Effector memory CD4-positive, alpha-beta T cell (primary cell): ENCODE results near the gene FYB2.

Source experiments
- DNase-seq, 3 donors: peaks; one replicate each; pipeline ENCODE4 v3.0.0-alpha.2; 2020
- H3K27ac ChIP-seq: 2 replicates; pipeline ENCODE4 v1.7.0; 2013; ENCODE audit warnings: mild to moderate bottlenecking, low read length, moderate library complexity; ENCODE audit not compliant: insufficient read depth, poor library complexity, severe bottlenecking
- H3K27me3 ChIP-seq: replicated peaks from 2 replicates; pipeline ENCODE4 v1.7.0; 2013; ENCODE audit warnings: mild to moderate bottlenecking, low read length; ENCODE audit not compliant: insufficient read depth, control insufficient read depth, poor library complexity, severe bottlenecking
- H3K36me3 ChIP-seq: 2 replicates; pipeline ENCODE4 v1.7.0; 2013; ENCODE audit warnings: mild to moderate bottlenecking, low read length, moderate library complexity; ENCODE audit not compliant: control insufficient read depth, insufficient read depth
- H3K4me1 ChIP-seq: 2 replicates; pipeline ENCODE4 v1.7.0; 2013; ENCODE audit warnings: low read length, mild to moderate bottlenecking; ENCODE audit not compliant: control insufficient read depth, insufficient read depth, poor library complexity, severe bottlenecking
- H3K4me3 ChIP-seq: 2 replicates; pipeline ENCODE4 v1.7.0; 2013; ENCODE audit warnings: low read length, low read depth, mild to moderate bottlenecking; ENCODE audit not compliant: insufficient read depth, poor library complexity, severe bottlenecking
- H3K9me3 ChIP-seq: 2 replicates; pipeline ENCODE4 v1.7.0; 2013; ENCODE audit warnings: mild to moderate bottlenecking, low read length, moderate library complexity; ENCODE audit not compliant: control insufficient read depth

Gene FYB2

GRCh38 chr1:56799605-56800400 is 19.4 kb downstream of the FYB2 start:
- Histone ChIP-seq H3K27me3 (no peaks in the 10 kb centered on the region), H3K9me3 (no peaks in the 10 kb centered on the region)
- DNase-seq: no peak

DNA sequence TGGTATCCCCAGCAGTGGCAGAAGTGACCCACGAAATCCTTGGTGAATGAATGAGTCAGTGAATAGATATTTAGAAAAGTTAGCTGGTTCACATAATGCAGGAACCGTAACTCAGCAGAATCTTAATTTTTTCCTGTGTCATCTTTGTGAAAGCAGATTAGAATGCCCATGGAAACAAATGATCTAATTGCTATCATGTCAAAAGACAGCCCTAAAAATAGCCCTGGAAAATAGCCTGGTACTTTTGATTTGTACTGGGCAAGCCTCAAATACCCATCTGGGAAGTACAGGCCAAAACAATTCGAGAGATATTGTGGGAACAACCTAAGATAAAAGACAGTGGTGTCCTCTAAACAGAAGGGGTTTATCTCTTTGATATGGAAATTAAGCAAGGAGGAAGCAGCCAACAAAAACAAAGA is 21.1 kb downstream of the FYB2 start:
- no peak for DNase-seq
- H3K27me3 ChIP-seq: no peaks in the 10 kb centered on the region
- no peaks in the 10 kb centered on the region for H3K36me3 ChIP-seq
- H3K4me3 ChIP-seq: no peak overlapping the region
- H3K9me3 ChIP-seq: no peaks in the 10 kb centered on the region
- H3K4me1 ChIP-seq: no peaks in the 10 kb centered on the region
- no peak overlapping the region for H3K27ac ChIP-seq

More at GRCh38 chr1:56799605-56800400, 19.4 kb downstream of the FYB2 start:
- no peak overlapping the region for H3K27ac ChIP-seq
- no peaks in the 10 kb centered on the region for H3K4me1 ChIP-seq
- H3K4me3 ChIP-seq: no peak overlapping the region
- no peaks in the 10 kb centered on the region for H3K36me3 ChIP-seq

GRCh38 chr1:56797065-56797685 is 22.0 kb downstream of the FYB2 start:
- Histone ChIP-seq H3K9me3 (no peaks in the 10 kb centered on the region), H3K27me3 (no peaks in the 10 kb centered on the region), H3K4me3 (no peak overlapping the region), H3K27ac (no peak overlapping the region), H3K36me3 (no peaks in the 10 kb centered on the region), H3K4me1 (no peaks in the 10 kb centered on the region)
- no peak for DNase-seq

GRCh38 chr1:56795870-56796269 is 23.3 kb downstream of the FYB2 start:
- no peak for DNase-seq
- H3K4me3 ChIP-seq: no peak overlapping the region
- no peak overlapping the region for H3K27ac ChIP-seq
- H3K27me3 ChIP-seq: no peaks in the 10 kb centered on the region
- no peaks in the 10 kb centered on the region for H3K36me3 ChIP-seq
- H3K9me3 ChIP-seq: no peaks in the 10 kb centered on the region
- H3K4me1 ChIP-seq: no peaks in the 10 kb centered on the region

DNA sequence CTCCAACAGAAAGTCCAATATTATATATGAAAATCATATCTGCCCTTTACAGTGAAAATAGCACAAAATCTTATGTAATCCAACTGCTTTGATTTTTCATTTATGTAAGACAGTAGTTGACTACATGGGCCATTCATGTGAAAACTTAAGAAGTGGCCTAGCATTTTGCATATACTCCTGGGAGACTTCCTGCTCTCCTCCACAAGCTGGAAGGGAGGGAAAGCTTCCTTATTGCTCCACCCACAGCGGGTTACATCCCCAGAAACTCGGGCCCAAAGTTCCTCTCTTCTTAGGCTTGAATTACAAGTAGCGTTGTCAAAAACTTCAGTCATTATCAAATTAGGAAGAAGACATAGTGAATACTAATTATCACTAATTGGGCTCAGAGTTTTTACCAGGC is 29.2 kb downstream of the FYB2 start:
- Histone ChIP-seq H3K4me3 (no peak overlapping the region), H3K9me3 (no peaks in the 10 kb centered on the region), H3K36me3 (no peaks in the 10 kb centered on the region), H3K27me3 (no peaks in the 10 kb centered on the region), H3K4me1 (no peaks in the 10 kb centered on the region), H3K27ac (no peak overlapping the region)
- no peak for DNase-seq

DNA sequence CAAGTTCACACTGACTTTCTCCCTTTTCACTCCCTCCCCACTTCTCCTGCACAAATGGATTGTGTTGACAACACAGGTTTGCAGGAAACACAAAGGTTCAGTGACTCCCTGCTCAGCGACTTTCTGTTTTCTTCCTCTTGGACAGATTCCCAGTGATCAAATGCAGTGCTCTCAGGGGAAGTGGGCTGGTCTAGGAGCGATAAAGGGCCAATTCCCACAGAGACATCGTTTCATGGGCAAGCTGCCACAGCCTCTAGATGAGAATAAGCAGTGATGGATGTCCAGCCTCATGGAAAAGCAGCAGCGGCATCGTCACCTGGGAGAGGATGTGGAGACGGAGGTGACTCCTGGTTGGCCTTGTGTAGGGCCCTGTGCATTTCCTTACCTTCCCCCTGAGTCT is 30.6 kb downstream of the FYB2 start:
- Histone ChIP-seq H3K36me3 (no peaks in the 10 kb centered on the region), H3K4me1 (no peaks in the 10 kb centered on the region), H3K4me3 (no peak overlapping the region), H3K27ac (no peak overlapping the region), H3K27me3 (no peaks in the 10 kb centered on the region), H3K9me3 (no peaks in the 10 kb centered on the region)
- DNase-seq: no peak

- Histone ChIP-seq H3K9me3 (no peaks in the 10 kb centered on the region), H3K36me3 (no peaks in the 10 kb centered on the region), H3K27ac (no peak overlapping the region), H3K4me1 (no peaks in the 10 kb centered on the region), H3K4me3 (no peak overlapping the region), H3K27me3 (no peaks in the 10 kb centered on the region)
- DNase-seq: no peak
Measured at GRCh38 chr1:56788102-56788501, 31.1 kb downstream of the FYB2 start.

DNA sequence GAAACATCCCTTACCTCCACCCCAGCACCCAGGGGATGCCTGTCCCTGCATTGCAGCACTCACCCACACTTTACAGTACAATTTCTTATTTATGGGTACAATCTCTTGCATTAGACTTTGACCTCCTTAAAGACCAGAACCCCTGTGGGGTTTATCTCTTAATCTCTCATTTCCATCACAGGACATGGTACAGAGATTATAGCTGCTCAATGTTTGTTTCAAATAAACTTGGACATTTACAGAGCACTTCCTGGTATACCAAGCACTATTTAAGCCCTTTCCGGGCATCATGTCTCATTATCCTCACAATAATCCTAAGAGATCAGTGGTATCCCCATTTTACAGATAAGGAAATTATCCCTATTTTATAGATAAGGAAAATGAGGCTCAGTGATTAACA is 31.9 kb downstream of the FYB2 start:
- H3K4me3 ChIP-seq: no peak overlapping the region
- no peak overlapping the region for H3K27ac ChIP-seq
- DNase-seq: no peak
- H3K27me3 ChIP-seq: no peaks in the 10 kb centered on the region
- H3K4me1 ChIP-seq: no peaks in the 10 kb centered on the region
- H3K36me3 ChIP-seq: no peaks in the 10 kb centered on the region
- H3K9me3 ChIP-seq: no peaks in the 10 kb centered on the region

DNA sequence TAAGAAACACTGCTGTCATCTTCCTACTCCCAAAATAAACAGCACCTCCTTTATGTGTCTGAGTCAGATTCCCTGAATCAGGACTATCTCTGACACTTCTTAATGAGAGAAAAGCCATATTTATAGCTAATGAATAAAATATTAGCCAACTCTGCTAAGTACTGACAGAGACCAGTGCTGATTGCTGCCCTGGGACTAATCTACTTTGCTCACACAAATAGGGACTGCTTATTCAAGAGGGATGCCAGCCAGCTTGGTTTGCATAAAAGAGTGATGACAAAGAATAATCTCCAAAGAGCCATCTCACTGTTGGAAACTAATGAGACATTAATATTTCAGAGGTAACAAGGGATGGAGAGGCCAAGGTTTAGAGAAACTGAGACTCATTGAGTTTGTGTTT is 36.4 kb downstream of the FYB2 start:
- Histone ChIP-seq H3K9me3 (no peaks in the 10 kb centered on the region), H3K27ac (no peak overlapping the region), H3K27me3 (no peaks in the 10 kb centered on the region), H3K4me3 (no peak overlapping the region), H3K36me3 (no peaks in the 10 kb centered on the region), H3K4me1 (no peaks in the 10 kb centered on the region)
- DNase-seq: no peak

GRCh38 chr1:56780826-56781225 is 38.4 kb downstream of the FYB2 start:
- no peak overlapping the region for H3K27ac ChIP-seq
- H3K9me3 ChIP-seq: no peaks in the 10 kb centered on the region
- H3K27me3 ChIP-seq: no peaks in the 10 kb centered on the region
- no peak overlapping the region for H3K4me3 ChIP-seq
- no peaks in the 10 kb centered on the region for H3K4me1 ChIP-seq
- DNase-seq: no peak
- no peaks in the 10 kb centered on the region for H3K36me3 ChIP-seq
